GM18519 (cell line): ENCODE measurements around the gene UBXN10.

Source experiments
- ATAC-seq: cut with Tn5 transposase; IDR thresholded peaks from one replicate; pipeline ENCODE4 v1.9.1; 2021; ENCODE audit warnings: mild to moderate bottlenecking, moderate library complexity; ENCODE audit not compliant: unreplicated experiment, low FRiP score

Gene UBXN10

GRCh38 chr1:20185834-20186782 is at the start of gene UBXN10, which contains the start of gene PLA2G2C:
UBXN10 (plus strand) TSS chr1:20186096; CDS start chr1:20190562, 4,466 bp downstream.
PLA2G2C (minus strand) TSS chr1:20186518; CDS start chr1:20177363, 9,155 bp downstream.
- ATAC-seq, result no peak

- ATAC-seq, result no peak
Observed at GRCh38 chr1:20136249-20136648, 49.6 kb upstream of the UBXN10 start.

GRCh38 chr1:20137055-20137454 is 48.8 kb upstream of the UBXN10 start:
- ATAC-seq, result no peak

GRCh38 chr1:20137604-20138003 is 48.3 kb upstream of the UBXN10 start:
- no peak for ATAC-seq

- ATAC-seq, result no peak
Observed at GRCh38 chr1:20138346-20138745, 47.5 kb upstream of the UBXN10 start.

GRCh38 chr1:20138961-20139550 is 46.8 kb upstream of the UBXN10 start, which contains the start of gene PLA2G2F:
PLA2G2F (plus strand) TSS chr1:20139323; CDS start chr1:20139428, 105 bp downstream.
- no peak for ATAC-seq

GRCh38 chr1:20139776-20140612 is 45.9 kb upstream of the UBXN10 start:
- no peak for ATAC-seq

GRCh38 chr1:20141001-20141400 is 44.9 kb upstream of the UBXN10 start:
- no peak for ATAC-seq

- no peak for ATAC-seq
Observed at GRCh38 chr1:20141466-20141865, 44.4 kb upstream of the UBXN10 start.

GRCh38 chr1:20142001-20142710 is 43.7 kb upstream of the UBXN10 start:
- ATAC-seq, result no peak

- no peak for ATAC-seq
Observed at GRCh38 chr1:20143318-20143717, 42.6 kb upstream of the UBXN10 start.

GRCh38 chr1:20143734-20144565 is 41.9 kb upstream of the UBXN10 start:
- no peak for ATAC-seq

- no peak for ATAC-seq
Observed at GRCh38 chr1:20147846-20148570, 37.9 kb upstream of the UBXN10 start.

GRCh38 chr1:20148571-20149500 is 37.1 kb upstream of the UBXN10 start:
- no peak for ATAC-seq

GRCh38 chr1:20149601-20150325 is 36.1 kb upstream of the UBXN10 start:
- no peak for ATAC-seq

GRCh38 chr1:20150326-20150705 is 35.6 kb upstream of the UBXN10 start:
- ATAC-seq, result no peak

GRCh38 chr1:20150969-20151368 is 34.9 kb upstream of the UBXN10 start:
- ATAC-seq, result no peak
